ENCODE measurements around the gene PIP4K2C. TPM values are rescaled to one million over a fixed set of nuclear protein-coding genes. Genes with fewer than 3 reads are reported as not detected.

The PIP4K2C gene
- total RNA-seq, 1 experiment from 2014 or later = 48.7 TPM

- TF ChIP-seq CTCF (conservative IDR thresholded peaks at IDR 0.05) = no peak
- TF ChIP-seq EZH2 (IDR thresholded peaks at IDR 0.05; ENCODE audit: low read depth) = no peak
- Histone ChIP-seq H3K4me3 (no peak overlapping the region), H2AFZ (no peak overlapping the region), H3K79me2 (ENCODE audit: low read depth) (no peaks in the 10 kb centered on the region), H3K9me3 (ENCODE audit: insufficient read depth, low read depth) (no peaks in the 10 kb centered on the region), H3K36me3 (ENCODE audit: low read depth) (no peaks in the 10 kb centered on the region), H3K4me2 (no peak overlapping the region), H3K4me1 (replicated peaks; ENCODE audit: insufficient read depth) (peaks cover 8% of the 10 kb centered on the region; the same call in 1 of the 2 replicates), H3K27me3 (ENCODE audit: insufficient read depth, low read depth) (peaks cover 27% of the 10 kb centered on the region), H3K9me2 (ENCODE audit: insufficient read depth) (no peaks in the 10 kb centered on the region), H3F3A (ENCODE audit: insufficient read depth, low read depth) (no peaks in the 10 kb centered on the region), H3K27ac (no peak overlapping the region), H4K20me1 (ENCODE audit: insufficient read depth) (no peaks in the 10 kb centered on the region)
- ChIA-PET POLR2A (ENCODE audit: unreplicated experiment) (interaction anchor here (0.7 kb wide), 1 partner anchor 26 kb away, joined by 7 read pairs; the partner anchor contains the start of gene ARHGEF25), CTCF (interaction anchor here (0.7 kb wide), 1 partner anchor 182 kb away, joined by 8 read pairs; the partner anchor contains the start of gene INHBE)
- DNase-seq = no peak
- intact Hi-C loops (cut with micrococcal nuclease; ENCODE audit: unreplicated experiment) = no loop called here
- no TSS peak for BruUV-seq (replicated peaks)
These were observed 46.4 kb downstream of the PIP4K2C start for GRCh38 chr12:57637364-57637763.

- H3K9me3 ChIP-seq (ENCODE audit: insufficient read depth, low read depth) = no peaks in the 10 kb centered on the region
- H3K4me2 ChIP-seq = no peak overlapping the region
- no peak overlapping the region for H3K4me3 ChIP-seq
- no peak for DNase-seq
- H3K79me2 ChIP-seq (ENCODE audit: low read depth) = no peaks in the 10 kb centered on the region
- no TSS peak for BruUV-seq (replicated peaks)
- intact Hi-C loops (cut with micrococcal nuclease; ENCODE audit: unreplicated experiment) = no loop called here
- H3K27me3 ChIP-seq (ENCODE audit: insufficient read depth, low read depth) = peaks cover 27% of the 10 kb centered on the region
- H3F3A ChIP-seq (ENCODE audit: insufficient read depth, low read depth) = no peaks in the 10 kb centered on the region
- POLR2A ChIA-PET (ENCODE audit: unreplicated experiment) = interaction anchor here (0.7 kb wide), 1 partner anchor 27 kb away, joined by 7 read pairs; the partner anchor contains the start of gene ARHGEF25
- H3K4me1 ChIP-seq (replicated peaks; ENCODE audit: insufficient read depth) = peaks cover 8% of the 10 kb centered on the region; the same call in 1 of the 2 replicates
- H4K20me1 ChIP-seq (ENCODE audit: insufficient read depth) = no peaks in the 10 kb centered on the region
- H3K27ac ChIP-seq = no peak overlapping the region
- H3K9me2 ChIP-seq (ENCODE audit: insufficient read depth) = no peaks in the 10 kb centered on the region
- CTCF ChIA-PET = no interaction called here
- TF ChIP-seq CTCF (conservative IDR thresholded peaks at IDR 0.05) (no peak), EZH2 (IDR thresholded peaks at IDR 0.05; ENCODE audit: low read depth) (no peak)
- H2AFZ ChIP-seq = no peak overlapping the region
- no peaks in the 10 kb centered on the region for H3K36me3 ChIP-seq (ENCODE audit: low read depth)
These were observed 47.1 kb downstream of the PIP4K2C start for GRCh38 chr12:57638096-57638495.

- H3K4me1 ChIP-seq (replicated peaks; ENCODE audit: insufficient read depth) = no peaks in the 10 kb centered on the region
- H3K9me2 ChIP-seq (ENCODE audit: insufficient read depth) = no peaks in the 10 kb centered on the region
- intact Hi-C loops (cut with micrococcal nuclease; ENCODE audit: unreplicated experiment) = no loop called here
- H3K9me3 ChIP-seq (ENCODE audit: insufficient read depth, low read depth) = peaks cover 11% of the 10 kb centered on the region; the same call in 1 of the 2 replicates
- H3K36me3 ChIP-seq (ENCODE audit: low read depth) = no peaks in the 10 kb centered on the region
- no peak for TF ChIP-seq EZH2 (IDR thresholded peaks at IDR 0.05; ENCODE audit: low read depth)
- no peak for TF ChIP-seq CTCF (conservative IDR thresholded peaks at IDR 0.05)
- no peaks in the 10 kb centered on the region for H3F3A ChIP-seq (ENCODE audit: insufficient read depth, low read depth)
- H3K4me3 ChIP-seq = no peak overlapping the region
- no peak for DNase-seq
- H3K27me3 ChIP-seq (ENCODE audit: insufficient read depth, low read depth) = peaks cover 27% of the 10 kb centered on the region
- no TSS peak for BruUV-seq (replicated peaks)
- ChIA-PET CTCF (no interaction called here), POLR2A (ENCODE audit: unreplicated experiment) (no interaction called here)
- no peak overlapping the region for H3K27ac ChIP-seq
- H4K20me1 ChIP-seq (ENCODE audit: insufficient read depth) = no peaks in the 10 kb centered on the region
- H3K4me2 ChIP-seq = no peak overlapping the region
- no peak overlapping the region for H2AFZ ChIP-seq
- H3K79me2 ChIP-seq (ENCODE audit: low read depth) = no peaks in the 10 kb centered on the region
These were observed 49.4 kb downstream of the PIP4K2C start for GRCh38 chr12:57640175-57641042.

All from PC-9 (cell line).